ENCODE measurements around the gene PTPRH. TPM values are rescaled to one million over a fixed set of nuclear protein-coding genes. Genes with fewer than 3 reads are reported as not detected.

PTPRH gene
- total and polyA plus RNA-seq, 2 donors (not counting 1 experiment from before 2014, with no cell fraction given) = not detected

DNA sequence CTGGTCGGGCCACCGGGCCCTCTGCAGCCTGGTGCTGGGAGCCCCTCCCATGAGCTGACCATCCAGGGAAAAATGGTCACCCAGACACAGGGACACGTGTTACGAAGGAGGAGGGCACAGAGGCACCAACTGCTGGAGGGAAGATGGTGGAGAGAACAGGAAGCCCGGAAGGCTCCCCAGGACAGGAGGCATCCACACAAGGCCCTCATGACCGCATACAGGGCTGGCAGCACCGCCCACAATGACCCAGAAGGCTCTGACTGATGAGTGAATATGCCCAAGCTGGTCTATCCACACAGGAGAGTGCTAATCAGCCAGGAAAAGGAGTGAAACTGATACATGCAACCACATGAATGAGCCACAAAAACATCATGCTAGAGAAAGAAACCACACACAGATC, 33.2 kb upstream of the PTPRH start:
- Histone ChIP-seq H2AFZ (ENCODE audit: insufficient read depth, low read depth, low read length, poor library complexity, severe bottlenecking) (no peak overlapping the region), H4K20me1 (ENCODE audit: control insufficient read depth, insufficient read depth, low read length, poor library complexity, severe bottlenecking) (peaks cover 100% of the 10 kb centered on the region), H3K4me3 (ENCODE audit: control extremely low read depth in 1 of 5, extremely low read depth in 1 of 5, insufficient read depth in 1 of 5, low read depth in 2 of 5, low read length in 4 of 5) (no peak overlapping the region), H3K36me3 (replicated peaks in 1 of 2; ENCODE audit: control extremely low read depth in 1 of 2, control insufficient read depth in 1 of 2, extremely low read depth in 1 of 2, insufficient read depth in 2 of 2, low read length in 1 of 2) (peaks cover 0 to 93% of the 10 kb centered on the region in 2 experiments), H3K27me3 (replicated peaks in 1 of 4; ENCODE audit: control extremely low read depth in 1 of 4, control insufficient read depth in 3 of 4, insufficient read depth in 4 of 4, low read length in 3 of 4) (no peaks in the 10 kb centered on the region), H3K9me3 (ENCODE audit: control extremely low read depth in 1 of 3, control insufficient read depth in 2 of 3, insufficient read depth in 1 of 3, low read length in 2 of 3) (no peaks in the 10 kb centered on the region), H3K79me2 (ENCODE audit: control insufficient read depth, insufficient read depth, low read length) (peaks cover 95% of the 10 kb centered on the region), H3K4me2 (replicated peaks; ENCODE audit: low read depth, low read length, poor library complexity, severe bottlenecking) (no peak overlapping the region), H3K4me1 (ENCODE audit: control insufficient read depth in 2 of 2, insufficient read depth in 2 of 2, low read length in 2 of 2) (peaks cover 8 to 9% of the 10 kb centered on the region in 2 donors), H3K9ac (ENCODE audit: low read length) (no peak overlapping the region), H3K27ac (ENCODE audit: low read length in 2 of 2) (no peak overlapping the region)
- DNase-seq (no peak), ATAC-seq (ENCODE audit: low read depth) (no peak)
- 95% methylated on average over 7 of the region's 7 CpGs for WGBS (ENCODE audit: insufficient coverage)
- Mint-ChIP-seq H3K27ac (no peak overlapping the region), H3K4me3 (no peak overlapping the region), H3K9me3 (ENCODE audit: insufficient read depth) (no peaks in the 10 kb centered on the region), H3K4me1 (peaks cover 3% of the 10 kb centered on the region), H3K27me3 (no peaks in the 10 kb centered on the region)
- CTCF ChIA-PET = no interaction called here
- POLR2A ChIA-PET = no interaction called here
- no peak for TF ChIP-seq EZH2 (IDR thresholded peaks at IDR 0.05; ENCODE audit: borderline replicate concordance, insufficient read depth, low read depth, low read length, poor library complexity, severe bottlenecking)
- TF ChIP-seq, protein P1, sequence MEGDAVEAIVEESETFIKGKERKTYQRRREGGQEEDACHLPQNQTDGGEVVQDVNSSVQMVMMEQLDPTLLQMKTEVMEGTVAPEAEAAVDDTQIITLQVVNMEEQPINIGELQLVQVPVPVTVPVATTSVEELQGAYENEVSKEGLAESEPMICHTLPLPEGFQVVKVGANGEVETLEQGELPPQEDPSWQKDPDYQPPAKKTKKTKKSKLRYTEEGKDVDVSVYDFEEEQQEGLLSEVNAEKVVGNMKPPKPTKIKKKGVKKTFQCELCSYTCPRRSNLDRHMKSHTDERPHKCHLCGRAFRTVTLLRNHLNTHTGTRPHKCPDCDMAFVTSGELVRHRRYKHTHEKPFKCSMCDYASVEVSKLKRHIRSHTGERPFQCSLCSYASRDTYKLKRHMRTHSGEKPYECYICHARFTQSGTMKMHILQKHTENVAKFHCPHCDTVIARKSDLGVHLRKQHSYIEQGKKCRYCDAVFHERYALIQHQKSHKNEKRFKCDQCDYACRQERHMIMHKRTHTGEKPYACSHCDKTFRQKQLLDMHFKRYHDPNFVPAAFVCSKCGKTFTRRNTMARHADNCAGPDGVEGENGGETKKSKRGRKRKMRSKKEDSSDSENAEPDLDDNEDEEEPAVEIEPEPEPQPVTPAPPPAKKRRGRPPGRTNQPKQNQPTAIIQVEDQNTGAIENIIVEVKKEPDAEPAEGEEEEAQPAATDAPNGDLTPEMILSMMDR (IDR thresholded peaks at IDR 0.05) = no peak
- intact Hi-C loops (cut with micrococcal nuclease) = no loop called here

- Histone ChIP-seq H3K27me3 (replicated peaks in 1 of 4; ENCODE audit: control extremely low read depth in 1 of 4, control insufficient read depth in 3 of 4, insufficient read depth in 4 of 4, low read length in 3 of 4) (no peaks in the 10 kb centered on the region), H3K4me1 (ENCODE audit: control insufficient read depth in 2 of 2, insufficient read depth in 2 of 2, low read length in 2 of 2) (peaks cover 2 to 4% of the 10 kb centered on the region in 2 donors), H4K20me1 (ENCODE audit: control insufficient read depth, insufficient read depth, low read length, poor library complexity, severe bottlenecking) (peaks cover 100% of the 10 kb centered on the region), H3K9ac (ENCODE audit: low read length) (no peak overlapping the region), H2AFZ (ENCODE audit: insufficient read depth, low read depth, low read length, poor library complexity, severe bottlenecking) (no peak overlapping the region), H3K36me3 (replicated peaks in 1 of 2; ENCODE audit: control extremely low read depth in 1 of 2, control insufficient read depth in 1 of 2, extremely low read depth in 1 of 2, insufficient read depth in 2 of 2, low read length in 1 of 2) (peaks cover 0 to 97% of the 10 kb centered on the region in 2 experiments), H3K9me3 (ENCODE audit: control extremely low read depth in 1 of 3, control insufficient read depth in 2 of 3, insufficient read depth in 1 of 3, low read length in 2 of 3) (no peaks in the 10 kb centered on the region), H3K27ac (ENCODE audit: low read length in 2 of 2) (no peak overlapping the region), H3K79me2 (ENCODE audit: control insufficient read depth, insufficient read depth, low read length) (peaks cover 92% of the 10 kb centered on the region), H3K4me2 (replicated peaks; ENCODE audit: low read depth, low read length, poor library complexity, severe bottlenecking) (no peak overlapping the region), H3K4me3 (ENCODE audit: control extremely low read depth in 1 of 5, extremely low read depth in 1 of 5, insufficient read depth in 1 of 5, low read depth in 2 of 5, low read length in 4 of 5) (no peak overlapping the region)
- 92% methylated on average over 16 of the region's 16 CpGs for WGBS (ENCODE audit: insufficient coverage)
- Mint-ChIP-seq H3K27ac (no peak overlapping the region), H3K4me3 (no peak overlapping the region), H3K9me3 (ENCODE audit: insufficient read depth) (no peaks in the 10 kb centered on the region), H3K27me3 (no peaks in the 10 kb centered on the region), H3K4me1 (peaks cover 1% of the 10 kb centered on the region)
- ChIA-PET CTCF (no interaction called here), POLR2A (no interaction called here)
- TF ChIP-seq, protein P1 (IDR thresholded peaks at IDR 0.05) = no peak
- no peak for TF ChIP-seq EZH2 (IDR thresholded peaks at IDR 0.05; ENCODE audit: borderline replicate concordance, insufficient read depth, low read depth, low read length, poor library complexity, severe bottlenecking)
- ATAC-seq (ENCODE audit: low read depth) = no peak
- intact Hi-C loops (cut with micrococcal nuclease) = no loop called here
- no peak for DNase-seq
Observed at GRCh38 chr19:55241935-55242464, 32.7 kb upstream of the PTPRH start.

Measured in B cell (primary cell).